22Rv1 (cell line): ENCODE measurements around the gene ZNF516.

ENCODE experiments used
- ZFX ChIP-seq: fragments of 450-650 bp; IDR thresholded peaks from 2 replicates; pipeline ENCODE4 v1.6.1; 2017; ENCODE audit warnings: antibody characterized with exemption, borderline replicate concordance
- TF ChIP-seq, protein P1 (sequence below): fragments of 450-650 bp; IDR thresholded peaks from 2 replicates; pipeline ENCODE4 v1.5.1; 2017; ENCODE audit warnings: mild to moderate bottlenecking

- TF ChIP-seq, protein P1, sequence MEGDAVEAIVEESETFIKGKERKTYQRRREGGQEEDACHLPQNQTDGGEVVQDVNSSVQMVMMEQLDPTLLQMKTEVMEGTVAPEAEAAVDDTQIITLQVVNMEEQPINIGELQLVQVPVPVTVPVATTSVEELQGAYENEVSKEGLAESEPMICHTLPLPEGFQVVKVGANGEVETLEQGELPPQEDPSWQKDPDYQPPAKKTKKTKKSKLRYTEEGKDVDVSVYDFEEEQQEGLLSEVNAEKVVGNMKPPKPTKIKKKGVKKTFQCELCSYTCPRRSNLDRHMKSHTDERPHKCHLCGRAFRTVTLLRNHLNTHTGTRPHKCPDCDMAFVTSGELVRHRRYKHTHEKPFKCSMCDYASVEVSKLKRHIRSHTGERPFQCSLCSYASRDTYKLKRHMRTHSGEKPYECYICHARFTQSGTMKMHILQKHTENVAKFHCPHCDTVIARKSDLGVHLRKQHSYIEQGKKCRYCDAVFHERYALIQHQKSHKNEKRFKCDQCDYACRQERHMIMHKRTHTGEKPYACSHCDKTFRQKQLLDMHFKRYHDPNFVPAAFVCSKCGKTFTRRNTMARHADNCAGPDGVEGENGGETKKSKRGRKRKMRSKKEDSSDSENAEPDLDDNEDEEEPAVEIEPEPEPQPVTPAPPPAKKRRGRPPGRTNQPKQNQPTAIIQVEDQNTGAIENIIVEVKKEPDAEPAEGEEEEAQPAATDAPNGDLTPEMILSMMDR: no peak
- TF ChIP-seq ZFX: no peak
Observed at GRCh38 chr18:76443519-76444445, 51.3 kb downstream of the ZNF516 start.
